Measurements from ENCODE around the gene SCN3B. TPM values are rescaled to one million over a fixed set of nuclear protein-coding genes. Genes with fewer than 3 reads are reported as not detected.
A peak's percentile ranks its signal among the peaks of the same experiment; 100 is the strongest.

SCN3B gene
- total RNA-seq, 8 experiments from 2014 or later: 0.13 to 67.3 (median 25.3) TPM

DNA sequence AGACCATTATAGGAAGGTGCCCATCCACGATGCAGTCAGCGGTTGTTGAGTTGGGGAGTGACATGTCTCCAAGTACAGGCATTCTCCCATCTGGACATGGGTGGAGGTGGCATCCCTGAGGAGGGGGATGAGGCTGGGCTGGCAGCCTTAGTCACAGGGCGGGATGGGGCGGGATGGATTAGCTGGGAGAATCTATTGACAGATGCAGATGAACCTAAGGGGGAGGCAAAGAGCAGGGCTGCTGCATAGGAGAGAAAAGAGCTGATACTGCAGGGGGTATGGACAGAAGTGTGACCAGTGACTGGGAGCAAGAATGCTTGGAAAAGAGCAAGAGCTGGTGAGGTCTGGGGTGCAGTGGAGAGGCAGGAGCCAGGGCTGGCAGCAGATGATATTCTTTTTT is 42.7 kb downstream of the SCN3B start:
- no peak overlapping the region for H3K4me3 ChIP-seq
- 61 to 100% (median 88%) methylated on average over 1 to 2 of the region's 4 CpGs; no CpG with 5 or more reads in 4 of the 10 experiments for WGBS, 10 experiments
- in situ Hi-C loops (cut with MboI; ENCODE audit: low pct_unique_long_range_greater_than_20kb in 2 of 9, low sequenced_read_pairs in 9 of 9, unreplicated experiment in 9 of 9): loop anchor here in 1 of 9 experiments (25.0 kb wide), 1 partner anchor 101 kb away; no protein-coding TSS in a partner anchor
- no peak overlapping the region for H3K27ac ChIP-seq
- peak in 3 of 8 experiments; percentile 19 to 64 (median 59) for ATAC-seq (replicated peaks in 6 of 8)
- no peaks in the 10 kb centered on the region for H3K4me1 ChIP-seq (replicated peaks in 1 of 2)

- in situ Hi-C loops (cut with MboI; ENCODE audit: low pct_unique_long_range_greater_than_20kb in 2 of 9, low sequenced_read_pairs in 9 of 9, unreplicated experiment in 9 of 9): loop anchor here in 1 of 9 experiments (25.0 kb wide), 1 partner anchor 103 kb away; no protein-coding TSS in a partner anchor
- Histone ChIP-seq H3K4me3 (no peak overlapping the region), H3K27ac (no peak overlapping the region), H3K4me1 (replicated peaks in 1 of 2) (no peaks in the 10 kb centered on the region)
- 46 to 100% (median 84%) methylated on average over 1 to 6 of the region's 8 CpGs; no CpG with 5 or more reads in 2 of the 10 experiments for WGBS, 10 experiments
- no peak for ATAC-seq (replicated peaks in 6 of 8)
Measured at GRCh38 chr11:123608945-123609344, 45.5 kb downstream of the SCN3B start.

DNA sequence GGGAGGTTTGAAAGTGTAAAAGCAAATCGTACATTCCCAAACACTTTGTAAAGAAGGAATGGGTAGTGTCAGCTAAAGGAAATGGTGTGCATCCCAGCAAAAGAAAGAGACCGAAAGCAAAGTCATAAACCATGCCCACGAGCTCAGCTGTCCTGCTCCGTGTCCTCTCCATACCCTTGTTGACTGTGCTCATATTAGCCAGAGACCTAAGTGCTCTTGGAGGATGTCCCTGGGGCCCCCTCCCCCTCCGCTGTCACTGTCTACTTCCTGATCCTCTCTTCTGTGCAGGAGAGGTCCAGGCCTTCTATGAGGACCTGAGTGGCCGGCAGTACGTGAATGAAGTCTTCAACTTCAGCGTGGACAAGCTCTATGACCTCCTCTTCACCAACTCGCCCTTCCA is 46.1 kb downstream of the SCN3B start:
- Histone ChIP-seq H3K4me3 (no peak overlapping the region), H3K4me1 (replicated peaks in 1 of 2) (no peaks in the 10 kb centered on the region)
- 60 to 100% (median 90%) methylated on average over 1 to 6 of the region's 9 CpGs; no CpG with 5 or more reads in 1 of the 10 experiments for WGBS, 10 experiments

DNA sequence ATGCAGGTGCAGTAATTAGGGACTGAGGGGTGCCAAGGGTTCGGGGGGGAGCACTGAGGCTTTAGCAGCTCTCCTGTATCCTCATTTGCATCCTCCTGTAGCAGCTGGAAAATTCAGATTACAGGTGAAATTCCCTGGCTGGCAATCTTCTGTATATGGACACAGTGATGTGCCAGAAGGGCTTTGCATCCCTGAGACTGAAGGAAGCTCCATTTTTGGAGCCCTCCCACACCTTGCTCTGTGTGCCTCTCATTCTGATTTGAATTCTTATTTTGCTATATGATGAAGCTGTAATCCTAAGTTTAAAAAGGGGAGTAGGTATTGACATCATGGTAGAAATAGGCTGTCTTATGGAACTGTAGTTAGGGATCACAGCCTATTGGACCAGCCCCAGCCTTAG is 46.6 kb downstream of the SCN3B start:
- ATAC-seq (replicated peaks in 6 of 8): no peak
- WGBS, 10 experiments: 60 to 100% (median 71%) methylated on average over 1 of the region's 1 CpG; no CpG with 5 or more reads in 5 of the 10 experiments
- no peak overlapping the region for H3K4me3 ChIP-seq
- H3K27ac ChIP-seq: no peak overlapping the region
- no peaks in the 10 kb centered on the region for H3K4me1 ChIP-seq (replicated peaks in 1 of 2)
- in situ Hi-C loops (cut with MboI; ENCODE audit: low pct_unique_long_range_greater_than_20kb in 2 of 9, low sequenced_read_pairs in 9 of 9, unreplicated experiment in 9 of 9): loop anchor here in 1 of 9 experiments (25.0 kb wide), 1 partner anchor 105 kb away; no protein-coding TSS in a partner anchor

More for the DNA sequence above, 46.1 kb downstream of the SCN3B start:
- no peak overlapping the region for H3K27ac ChIP-seq
- in situ Hi-C loops (cut with MboI; ENCODE audit: low pct_unique_long_range_greater_than_20kb in 2 of 9, low sequenced_read_pairs in 9 of 9, unreplicated experiment in 9 of 9): loop anchor here in 1 of 9 experiments (25.0 kb wide), 1 partner anchor 104 kb away; no protein-coding TSS in a partner anchor
- no peak for ATAC-seq (replicated peaks in 6 of 8)

DNA sequence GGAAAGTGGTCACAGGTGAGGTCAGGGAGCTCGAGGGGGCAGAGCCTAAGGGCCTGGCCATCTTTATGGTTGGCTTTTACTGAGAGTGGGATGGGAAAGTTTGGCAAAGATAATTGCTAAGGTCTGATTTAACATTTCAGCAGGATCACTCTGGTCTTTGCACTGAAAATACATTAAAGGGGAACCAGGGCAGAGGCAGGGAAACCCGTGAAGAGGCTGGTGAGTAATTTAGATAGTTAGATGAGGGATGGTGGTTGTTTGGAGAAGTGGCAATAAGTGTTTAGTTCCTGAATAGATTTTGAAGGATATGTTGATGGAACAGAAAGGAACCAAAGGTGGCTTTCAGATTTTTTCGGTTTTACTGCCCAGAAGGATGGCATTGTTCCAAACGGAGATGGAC is 50.8 kb downstream of the SCN3B start:
- in situ Hi-C loops (cut with MboI; ENCODE audit: low pct_unique_long_range_greater_than_20kb in 2 of 9, low sequenced_read_pairs in 9 of 9, unreplicated experiment in 9 of 9): loop anchor here in 1 of 9 experiments (25.0 kb wide), 1 partner anchor 109 kb away; no protein-coding TSS in a partner anchor
- Histone ChIP-seq H3K4me1 (replicated peaks in 1 of 2) (no peaks in the 10 kb centered on the region), H3K27ac (no peak overlapping the region), H3K4me3 (no peak overlapping the region)
- no peak for ATAC-seq (replicated peaks in 6 of 8)
- WGBS, 10 experiments: 50 to 100% (median 98%) methylated on average over 1 to 4 of the region's 4 CpGs; no CpG with 5 or more reads in 2 of the 10 experiments

DNA sequence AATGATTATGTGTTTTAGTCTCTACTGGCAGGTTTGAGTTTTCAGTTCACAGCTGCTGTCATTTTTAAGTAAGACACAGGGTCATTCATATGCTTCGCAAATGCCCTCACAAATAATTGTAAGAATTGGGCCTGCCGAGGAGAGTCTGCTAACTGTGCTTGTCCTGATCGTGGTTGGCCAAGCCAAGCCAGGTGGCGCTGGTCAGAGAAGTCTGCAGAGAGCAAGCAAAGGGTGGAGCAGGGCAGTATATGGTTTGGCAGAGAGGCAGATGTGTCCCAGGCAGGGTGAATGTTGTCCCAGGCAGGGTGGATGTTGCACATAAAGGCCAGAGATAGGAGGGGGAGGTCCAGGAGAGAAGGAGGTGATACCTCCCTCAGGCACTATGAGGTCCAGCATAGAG is 52.7 kb downstream of the SCN3B start:
- 50 to 90% (median 67%) methylated on average over 2 to 4 of the region's 4 CpGs; no CpG with 5 or more reads in 4 of the 10 experiments for WGBS, 10 experiments
- H3K4me3 ChIP-seq: no peak overlapping the region
- H3K27ac ChIP-seq: no peak overlapping the region
- in situ Hi-C loops (cut with MboI; ENCODE audit: low pct_unique_long_range_greater_than_20kb in 2 of 9, low sequenced_read_pairs in 9 of 9, unreplicated experiment in 9 of 9): loop anchor here in 1 of 9 experiments (25.0 kb wide), 1 partner anchor 111 kb away; no protein-coding TSS in a partner anchor
- H3K4me1 ChIP-seq (replicated peaks in 1 of 2): no peaks in the 10 kb centered on the region
- ATAC-seq (replicated peaks in 6 of 8): peak in 1 of 8 experiments; percentile 53

DNA sequence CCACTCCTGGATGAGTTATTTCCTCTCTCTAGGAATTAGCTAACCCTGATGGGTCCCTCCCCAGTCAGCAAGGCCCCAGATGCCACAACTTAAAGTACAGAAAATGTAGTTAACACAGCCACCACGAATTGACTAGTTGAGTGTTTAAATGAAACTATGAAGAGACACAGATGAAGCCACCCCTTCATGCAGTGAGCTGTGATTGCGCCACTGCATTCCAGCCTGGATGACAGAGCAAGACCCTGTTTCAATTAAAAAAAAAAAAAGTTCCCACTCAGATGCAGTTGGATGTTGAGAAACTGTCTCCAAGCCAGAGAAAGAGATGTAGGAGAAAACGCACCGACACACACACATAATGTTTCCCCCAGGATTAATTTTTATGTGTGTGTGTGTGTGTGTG is 53.3 kb downstream of the SCN3B start:
- WGBS, 10 experiments: 7 to 93% (median 66%) methylated on average over 1 to 4 of the region's 4 CpGs; no CpG with 5 or more reads in 2 of the 10 experiments
- Histone ChIP-seq H3K27ac (no peak overlapping the region), H3K4me1 (replicated peaks in 1 of 2) (no peaks in the 10 kb centered on the region), H3K4me3 (no peak overlapping the region)
- peak in 2 of 8 experiments; percentile 52 to 77 for ATAC-seq (replicated peaks in 6 of 8)
- in situ Hi-C loops (cut with MboI; ENCODE audit: low pct_unique_long_range_greater_than_20kb in 2 of 9, low sequenced_read_pairs in 9 of 9, unreplicated experiment in 9 of 9): loop anchor here in 1 of 9 experiments (25.0 kb wide), 1 partner anchor 111 kb away; no protein-coding TSS in a partner anchor

GRCh38 chr11:123597859-123598258 is 56.6 kb downstream of the SCN3B start:
- no peak for ATAC-seq (replicated peaks in 6 of 8)
- in situ Hi-C loops (cut with MboI; ENCODE audit: low pct_unique_long_range_greater_than_20kb in 2 of 9, low sequenced_read_pairs in 9 of 9, unreplicated experiment in 9 of 9): loop anchor here in 2 of 9 experiments (25.0 kb wide), 1 partner anchor 114 kb away; no protein-coding TSS in a partner anchor
- Histone ChIP-seq H3K27ac (no peak overlapping the region), H3K4me3 (no peak overlapping the region), H3K4me1 (replicated peaks in 1 of 2) (no peaks in the 10 kb centered on the region)
- WGBS, 10 experiments: 92 to 100% (median 100%) methylated on average over 1 to 2 of the region's 2 CpGs; no CpG with 5 or more reads in 5 of the 10 experiments

DNA sequence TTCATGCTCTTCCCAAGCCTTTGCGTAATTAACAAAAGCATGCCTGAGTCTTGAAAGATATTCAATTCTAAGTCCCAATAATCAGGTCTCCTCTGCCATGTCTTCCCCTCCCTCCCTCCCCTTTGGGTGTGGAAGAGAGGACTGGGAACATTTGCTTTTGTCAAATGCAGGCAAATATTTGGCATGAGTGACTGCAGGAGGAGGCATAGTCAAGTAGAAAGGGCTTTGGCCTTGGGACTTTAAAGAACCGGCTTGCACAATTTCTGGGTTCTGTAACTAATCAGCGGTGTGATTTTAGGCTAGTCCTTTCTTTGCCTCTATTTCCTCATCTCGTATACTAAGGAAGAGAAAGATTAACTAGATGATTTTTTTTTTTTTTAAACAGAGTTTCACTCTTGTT is 59.5 kb downstream of the SCN3B start:
- in situ Hi-C loops (cut with MboI; ENCODE audit: low pct_unique_long_range_greater_than_20kb in 2 of 9, low sequenced_read_pairs in 9 of 9, unreplicated experiment in 9 of 9): loop anchor here in 2 of 9 experiments (25.0 kb wide), 1 partner anchor 117 kb away; no protein-coding TSS in a partner anchor
- WGBS, 10 experiments: 7 to 100% (median 53%) methylated on average over 2 to 4 of the region's 4 CpGs; no CpG with 5 or more reads in 4 of the 10 experiments
- ATAC-seq (replicated peaks in 6 of 8): no peak
- Histone ChIP-seq H3K4me3 (no peak overlapping the region), H3K4me1 (replicated peaks in 1 of 2) (no peaks in the 10 kb centered on the region), H3K27ac (no peak overlapping the region)

GRCh38 chr11:123594188-123594901 is 60.1 kb downstream of the SCN3B start:
- Histone ChIP-seq H3K4me1 (replicated peaks in 1 of 2) (no peaks in the 10 kb centered on the region), H3K27ac (no peak overlapping the region), H3K4me3 (no peak overlapping the region)
- no peak for ATAC-seq (replicated peaks in 6 of 8)
- in situ Hi-C loops (cut with MboI; ENCODE audit: low pct_unique_long_range_greater_than_20kb in 2 of 9, low sequenced_read_pairs in 9 of 9, unreplicated experiment in 9 of 9): loop anchor here in 2 of 9 experiments (25.0 kb wide), 1 partner anchor 118 kb away; no protein-coding TSS in a partner anchor
- WGBS, 10 experiments: 33 to 100% (median 86%) methylated on average over 1 to 5 of the region's 8 CpGs; no CpG with 5 or more reads in 2 of the 10 experiments

DNA sequence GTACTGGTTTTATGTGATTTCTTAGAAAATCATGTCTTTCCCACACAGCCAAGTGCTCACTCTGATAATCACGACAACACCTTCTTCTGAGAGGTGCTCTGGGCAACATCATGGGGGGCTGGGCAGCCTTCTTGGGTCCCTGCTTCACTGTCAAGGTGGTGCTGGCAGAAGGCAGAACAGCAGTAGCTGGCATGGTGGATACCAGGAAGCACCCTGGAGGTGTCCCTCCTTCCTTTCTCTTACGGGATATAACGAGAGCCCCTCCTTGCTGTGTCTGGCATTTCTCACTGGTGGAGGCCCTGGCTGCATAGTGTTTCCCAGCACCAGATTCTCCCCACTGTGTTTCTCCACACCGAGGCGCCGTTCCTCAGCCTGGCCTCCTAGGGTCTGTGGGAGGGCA is 60.9 kb downstream of the SCN3B start:
- 80 to 95% (median 94%) methylated on average over 2 to 3 of the region's 6 CpGs; no CpG with 5 or more reads in 7 of the 10 experiments for WGBS, 10 experiments
- in situ Hi-C loops (cut with MboI; ENCODE audit: low pct_unique_long_range_greater_than_20kb in 2 of 9, low sequenced_read_pairs in 9 of 9, unreplicated experiment in 9 of 9): loop anchor here in 2 of 9 experiments (25.0 kb wide), 1 partner anchor 119 kb away; no protein-coding TSS in a partner anchor

DNA sequence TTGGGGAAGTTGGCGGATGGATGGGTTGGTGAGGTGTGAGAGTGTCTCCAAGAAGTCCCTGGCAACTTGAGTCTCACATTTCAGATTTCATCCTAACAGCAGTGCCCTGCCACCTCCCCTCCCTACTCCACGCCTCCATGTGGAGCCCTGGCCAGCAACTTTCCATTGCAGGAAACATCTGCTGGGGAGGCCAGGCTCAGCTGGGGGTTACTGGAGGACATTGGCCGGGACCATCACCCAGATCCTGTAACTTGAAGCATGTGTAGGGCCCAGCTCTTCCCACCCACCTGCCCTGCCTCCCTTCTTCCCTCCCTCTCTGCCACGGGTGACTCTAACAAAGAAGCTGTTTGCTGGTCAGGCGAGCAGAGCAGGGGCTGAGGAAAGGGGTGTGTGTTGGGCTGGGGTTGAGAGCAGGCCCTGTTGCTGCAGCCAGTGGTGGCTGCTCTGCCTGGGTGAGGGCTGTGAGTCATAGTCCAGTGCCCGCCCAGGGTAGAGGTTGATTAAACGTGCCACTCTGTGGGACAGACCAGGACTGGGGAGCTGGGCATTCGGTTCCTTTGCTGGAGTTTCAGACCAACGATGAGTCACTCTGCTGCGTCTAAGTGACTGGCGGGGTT is 64.0 kb downstream of the SCN3B start:
- peak in 7 of 8 experiments; percentile 39 to 91 (median 60) for ATAC-seq (replicated peaks in 6 of 8)
- H3K4me3 ChIP-seq: no peak overlapping the region
- 71 to 100% (median 100%) methylated on average over 1 of the region's 11 CpGs; no CpG with 5 or more reads in 7 of the 10 experiments for WGBS, 10 experiments
- H3K4me1 ChIP-seq (replicated peaks in 1 of 2): peaks cover 9 to 17% of the 10 kb centered on the region in 2 donors
- no peak overlapping the region for H3K27ac ChIP-seq
- in situ Hi-C loops (cut with MboI; ENCODE audit: low pct_unique_long_range_greater_than_20kb in 2 of 9, low sequenced_read_pairs in 9 of 9, unreplicated experiment in 9 of 9): loop anchor here in 2 of 9 experiments (25.0 kb wide), 1 partner anchor 122 kb away; no protein-coding TSS in a partner anchor

More for the DNA sequence above, 60.9 kb downstream of the SCN3B start:
- H3K27ac ChIP-seq: no peak overlapping the region
- ATAC-seq (replicated peaks in 6 of 8): no peak
- no peak overlapping the region for H3K4me3 ChIP-seq
- H3K4me1 ChIP-seq (replicated peaks in 1 of 2): no peaks in the 10 kb centered on the region
